Suppressor macrophage treated with lipopolysaccharide for 1 hour (primary cell): ENCODE results near the gene CRHBP.
A peak's percentile ranks its signal among the peaks of the same experiment; 100 is the strongest.

ENCODE experiments used
- DNase-seq, 3 donors: peaks; one replicate each; pipeline ENCODE4 v3.0.0-alpha.2; 2020 to 2022

Gene CRHBP

DNA sequence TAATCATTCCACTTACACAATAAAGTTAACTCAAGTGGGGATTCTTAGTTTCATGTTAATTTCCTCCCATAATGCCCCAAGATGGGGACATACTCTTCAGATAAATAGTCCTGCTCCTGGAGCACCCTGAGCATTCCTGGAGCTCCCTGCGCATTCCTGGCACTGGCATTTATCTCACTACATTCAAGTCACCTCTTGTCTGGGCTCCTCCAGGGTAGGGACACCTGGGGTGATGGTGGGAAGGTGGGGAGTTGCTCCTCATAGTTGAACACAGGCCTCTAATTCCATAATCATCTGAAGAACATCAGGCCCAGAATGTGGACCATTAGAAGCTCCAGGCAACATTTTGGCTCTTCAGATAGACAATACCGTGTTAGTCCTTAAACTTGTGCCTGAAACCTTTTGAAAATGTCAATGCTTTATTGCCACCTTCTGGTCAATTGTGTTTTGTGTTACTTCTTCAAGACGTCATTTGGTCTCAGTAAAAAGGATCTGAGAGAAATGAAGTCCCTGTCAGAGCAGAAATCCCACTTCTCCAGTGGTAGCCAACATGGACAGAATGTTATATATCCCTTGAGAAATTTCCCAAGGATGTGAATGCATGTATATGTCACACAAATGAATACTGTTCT is 63.2 kb downstream of the CRHBP start:
- peak; percentile 66 to 83 (median 83) for DNase-seq

DNA sequence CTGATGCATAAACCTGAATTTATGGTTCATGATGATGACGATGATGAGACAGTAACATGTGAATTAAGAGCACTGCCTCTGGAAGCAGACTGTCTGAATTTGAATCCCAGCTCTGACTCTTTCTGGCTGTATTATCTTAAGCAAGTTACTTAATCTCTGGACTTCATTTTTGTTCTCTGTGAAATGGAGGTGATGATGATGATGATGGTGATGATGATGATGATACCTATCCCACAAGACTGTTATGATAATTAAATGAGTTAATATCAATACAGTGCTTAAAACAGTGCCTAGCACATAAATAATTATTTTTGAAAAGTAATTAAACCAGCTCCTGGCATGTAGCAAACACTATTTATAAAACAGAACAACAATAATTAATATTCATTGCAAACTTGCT is 64.1 kb downstream of the CRHBP start:
- no peak for DNase-seq

DNA sequence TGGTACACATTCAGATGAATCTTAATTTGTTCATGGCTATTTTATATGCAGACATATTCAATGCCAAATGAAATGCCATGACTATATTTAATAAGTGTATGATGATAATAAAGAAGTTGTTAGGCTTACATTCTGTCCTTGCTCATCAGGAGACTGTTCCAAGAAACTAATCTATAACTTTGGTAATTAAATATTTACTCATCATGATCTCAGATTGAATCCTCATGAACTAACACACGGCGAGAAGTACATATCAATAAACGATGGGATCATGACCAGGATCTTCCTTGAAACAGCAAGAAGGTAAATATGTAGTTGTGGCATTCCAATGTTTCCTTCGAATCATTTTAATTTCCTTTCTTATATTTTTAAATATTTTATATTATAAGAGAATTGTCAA is 64.8 kb downstream of the CRHBP start:
- no peak for DNase-seq
